Tibial nerve (tissue), 4 donors: ENCODE measurements around the gene ILKAP. TPM values are rescaled to one million over a fixed set of nuclear protein-coding genes. Genes with fewer than 3 reads are reported as not detected.

Experiments
- DNase-seq, 2 donors: peaks; one replicate each; pipeline ENCODE4 v3.0.0-alpha.2; 2019; ENCODE audit warnings: low spot score in 2 of 2
- H3K27ac ChIP-seq, 4 donors: fragments of 200-600 bp; sonication (generic) in 3 of 4; one replicate each; pipeline ENCODE4 v1.5.1; 2017 to 2019; ENCODE audit warnings: mild to moderate bottlenecking in 1 of 4
- H3K27me3 ChIP-seq, 2 donors: fragments of 200-600 bp; sonication (generic) in 1 of 2; one replicate each; pipeline versions ENCODE4 v1.5.1 to v1.6.0; 2017 to 2019
- H3K36me3 ChIP-seq, 3 donors: fragments of 200-600 bp; sonication (generic); one replicate each; pipeline ENCODE4 v1.5.1; 2018 to 2019
- H3K4me1 ChIP-seq, 4 donors: fragments of 200-600 bp; sonication (generic) in 3 of 4; one replicate each; pipeline ENCODE4 v1.5.1; 2017 to 2019
- H3K4me3 ChIP-seq, 4 donors: fragments of 200-600 bp; sonication (generic) in 3 of 4; one replicate each; pipeline ENCODE4 v1.5.1; 2017 to 2019; ENCODE audit warnings: mild to moderate bottlenecking in 1 of 4, moderate library complexity in 1 of 4
- H3K9me3 ChIP-seq, 4 donors: fragments of 200-600 bp; sonication (generic) in 3 of 4; one replicate each; pipeline ENCODE4 v1.5.1; 2017 to 2019
- CTCF ChIP-seq, 5 experiments: fragments of 200-600 bp in 3 of 5; fragments of 450-650 bp in 2 of 5; sonication (generic) in 3 of 5; IDR thresholded peaks; one replicate each; pipeline ENCODE4 v1.5.1; 2016 to 2019; ENCODE audit warnings: antibody characterized with exemption in 5 of 5, mild to moderate bottlenecking in 3 of 5, moderate library complexity in 2 of 5
- EP300 ChIP-seq, 2 donors: sonication (generic); formaldehyde crosslinking; IDR thresholded peaks; one replicate each; pipeline ENCODE4 v1.6.1; 2017; ENCODE audit warnings: antibody characterized with exemption in 2 of 2, mild to moderate bottlenecking in 1 of 2
- POLR2A ChIP-seq, 2 donors: fragments of 450-650 bp; IDR thresholded peaks; one replicate each; pipeline ENCODE4 v1.6.1; 2017; ENCODE audit warnings: antibody characterized with exemption in 2 of 2, mild to moderate bottlenecking in 2 of 2, moderate library complexity in 2 of 2
- WGBS, 2 donors: methylation state at CpG; one replicate each; pipeline ENCODE4 v1.1.5; 2018; 5-methylcytosine and 5-hydroxymethylcytosine counted together
- total RNA-seq, 4 donors: library from RNA; depleted of rRNA; stranded (reverse); fragments of >200 nt; gene quantifications; one replicate each; pipeline ENCODE4 v1.1.0, GENCODE V29; 2016

The ILKAP gene
- total RNA-seq, 4 donors from 2014 or later, result 40.8 to 53.1 (median 47.9) TPM

- peaks cover 0 to 24% (median 0%) of the 10 kb centered on the region in 3 donors for H3K36me3 ChIP-seq
- peaks cover 0 to 46% of the 10 kb centered on the region in 2 donors for H3K27me3 ChIP-seq
- TF ChIP-seq EP300 (IDR thresholded peaks at IDR 0.05) (no peak), CTCF (IDR thresholded peaks at IDR 0.05) (no peak), POLR2A (IDR thresholded peaks at IDR 0.05) (no peak)
- peaks cover 0 to 33% (median 8%) of the 10 kb centered on the region in 4 donors for H3K4me1 ChIP-seq
- H3K27ac ChIP-seq, result no peak overlapping the region
- no peak overlapping the region for H3K4me3 ChIP-seq
- DNase-seq, result no peak
- no peaks in the 10 kb centered on the region for H3K9me3 ChIP-seq
- WGBS, 2 donors, result 4 to 15% methylated on average over 48 to 49 of the region's 95 CpGs
These were observed 39.9 kb downstream of the ILKAP start for GRCh38 chr2:238163481-238164198.

GRCh38 chr2:238162846-238163441, 40.6 kb downstream of the ILKAP start:
- DNase-seq, result no peak
- TF ChIP-seq EP300 (IDR thresholded peaks at IDR 0.05) (no peak), POLR2A (IDR thresholded peaks at IDR 0.05) (no peak), CTCF (IDR thresholded peaks at IDR 0.05) (no peak)
- peaks cover 0 to 53% of the 10 kb centered on the region in 2 donors for H3K27me3 ChIP-seq
- H3K4me1 ChIP-seq, result peaks cover 0 to 40% (median 10%) of the 10 kb centered on the region in 4 donors
- no peaks in the 10 kb centered on the region for H3K9me3 ChIP-seq
- H3K27ac ChIP-seq, result no peak overlapping the region
- WGBS, 2 donors, result 64 to 74% methylated on average over 10 to 14 of the region's 15 CpGs
- H3K36me3 ChIP-seq, result peaks cover 0 to 17% (median 0%) of the 10 kb centered on the region in 3 donors
- no peak overlapping the region for H3K4me3 ChIP-seq

- H3K27ac ChIP-seq, result no peak overlapping the region
- H3K27me3 ChIP-seq, result peaks cover 0 to 55% of the 10 kb centered on the region in 2 donors
- peaks cover 0 to 40% (median 10%) of the 10 kb centered on the region in 4 donors for H3K4me1 ChIP-seq
- DNase-seq, result no peak
- no peak overlapping the region for H3K4me3 ChIP-seq
- WGBS, 2 donors, result 83 to 96% methylated on average over 8 to 12 of the region's 14 CpGs
- TF ChIP-seq CTCF (IDR thresholded peaks at IDR 0.05), result no peak
- TF ChIP-seq EP300 (IDR thresholded peaks at IDR 0.05), result no peak
- no peak for TF ChIP-seq POLR2A (IDR thresholded peaks at IDR 0.05)
- H3K36me3 ChIP-seq, result peaks cover 0 to 11% (median 0%) of the 10 kb centered on the region in 3 donors
- no peaks in the 10 kb centered on the region for H3K9me3 ChIP-seq
These were observed 41.1 kb downstream of the ILKAP start for GRCh38 chr2:238162251-238162845.

GRCh38 chr2:238161291-238162051, 42.0 kb downstream of the ILKAP start:
- WGBS, 2 donors, result 88 to 93% methylated on average over 17 of the region's 21 CpGs
- no peak for DNase-seq
- H3K4me3 ChIP-seq, result no peak overlapping the region
- peaks cover 0 to 55% of the 10 kb centered on the region in 2 donors for H3K27me3 ChIP-seq
- no peaks in the 10 kb centered on the region for H3K9me3 ChIP-seq
- H3K36me3 ChIP-seq, result peaks cover 0 to 2% (median 0%) of the 10 kb centered on the region in 3 donors
- H3K27ac ChIP-seq, result no peak overlapping the region
- peaks cover 0 to 37% (median 10%) of the 10 kb centered on the region in 4 donors for H3K4me1 ChIP-seq
- no peak for TF ChIP-seq POLR2A (IDR thresholded peaks at IDR 0.05)
- no peak for TF ChIP-seq CTCF (IDR thresholded peaks at IDR 0.05)
- TF ChIP-seq EP300 (IDR thresholded peaks at IDR 0.05), result no peak
